Activated T-cell treated with anti-CD3 and anti-CD28 coated beads for 1 hour (primary cell): ENCODE measurements around the gene ATRIP.
A peak's percentile ranks its signal among the peaks of the same experiment; 100 is the strongest.

Experiments used
- DNase-seq: peaks from one replicate; pipeline ENCODE4 v3.0.0-alpha.2; 2020; ENCODE audit warnings: low read depth

Gene ATRIP

DNA sequence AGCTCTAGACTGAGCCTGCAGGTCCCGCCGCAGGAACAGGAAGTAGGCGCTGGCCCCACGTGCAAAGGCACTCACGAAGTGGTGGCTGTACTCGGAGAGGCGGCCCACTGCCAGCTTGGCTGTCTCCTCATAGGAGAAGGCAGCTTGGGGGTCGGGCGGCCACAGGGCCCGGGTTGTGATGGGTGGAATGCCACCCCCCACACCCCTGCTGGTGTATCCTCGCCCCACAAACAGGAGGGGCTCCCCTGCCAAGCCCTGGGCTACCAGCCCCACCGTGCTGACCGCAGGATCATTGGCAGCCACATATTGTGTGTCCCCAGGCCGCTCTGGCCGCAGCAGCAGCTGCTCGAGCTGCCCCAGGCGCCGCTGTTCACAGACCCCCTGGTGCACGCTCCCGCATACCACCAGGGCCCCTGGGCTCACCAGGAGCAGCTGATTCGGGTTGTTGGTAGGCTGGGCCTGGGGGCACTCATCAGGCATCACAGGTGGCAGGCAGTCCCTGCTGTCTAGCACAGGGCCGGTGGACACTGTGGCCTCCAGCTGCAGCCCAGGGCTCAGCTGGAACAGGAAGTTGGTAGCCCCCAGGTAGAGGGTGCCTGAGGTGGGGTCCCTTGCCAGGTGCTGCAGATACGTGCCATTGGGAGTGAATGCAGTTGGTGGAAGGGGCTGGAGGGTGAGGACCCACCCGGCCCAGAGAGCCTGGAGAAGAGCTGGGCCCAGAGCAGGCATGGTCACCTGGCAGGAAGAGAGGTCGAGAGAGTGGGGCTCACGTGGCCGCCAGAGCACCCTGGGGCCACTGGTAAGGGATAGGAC is 22.4 kb upstream of the ATRIP start:
- no peak for DNase-seq

DNA sequence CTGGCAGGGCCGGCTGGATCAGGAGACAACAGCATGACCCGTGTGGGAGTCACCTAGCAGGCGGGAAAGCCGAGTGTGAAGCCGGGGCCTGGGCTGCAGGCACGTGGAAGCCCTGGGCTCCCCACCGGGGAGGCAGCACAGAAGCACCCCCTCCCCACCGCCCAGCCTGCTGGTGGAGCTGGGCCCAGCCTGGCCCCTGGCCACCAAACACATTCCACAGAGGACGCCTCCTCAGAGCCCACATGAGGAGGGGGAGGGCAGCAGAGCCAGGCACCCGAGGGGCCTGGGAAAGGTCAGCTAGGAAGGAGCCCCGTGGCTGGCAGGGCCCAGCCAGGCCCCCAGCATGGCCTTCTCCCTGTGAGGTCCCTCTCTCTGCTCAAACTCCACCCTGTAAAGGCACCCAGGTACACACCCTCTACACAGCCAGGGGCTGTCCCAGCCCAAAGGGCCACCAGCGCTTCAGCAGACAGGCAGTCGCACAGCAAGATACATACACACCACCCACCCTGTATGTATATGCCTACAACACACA is 21.2 kb upstream of the ATRIP start:
- DNase-seq, result no peak

DNA sequence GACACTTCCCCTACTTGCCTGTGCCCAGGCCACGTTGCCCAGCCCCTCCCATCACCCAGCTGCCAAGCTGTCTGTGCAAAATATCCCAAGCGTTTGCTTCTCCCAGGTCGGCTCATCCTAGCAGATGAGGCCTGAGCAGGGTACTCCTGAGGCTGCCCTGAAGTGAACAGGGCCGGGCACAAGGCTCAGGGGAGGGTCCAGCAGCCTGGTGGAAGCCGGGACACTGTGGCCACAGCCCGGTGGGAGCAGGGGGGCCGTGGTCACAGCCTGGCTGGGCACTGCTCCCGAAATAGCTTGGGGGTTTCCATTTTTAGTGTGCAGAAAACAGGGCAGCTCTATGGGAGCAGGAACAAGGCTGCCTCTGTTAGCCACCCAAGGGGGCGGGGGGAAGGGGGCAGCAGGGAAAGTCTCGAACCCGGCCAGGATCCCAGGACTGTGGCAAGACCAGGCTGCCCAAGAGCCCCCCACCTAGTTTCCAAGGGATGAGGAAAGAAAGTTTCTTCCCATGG is 20.1 kb upstream of the ATRIP start:
- DNase-seq, result no peak

DNA sequence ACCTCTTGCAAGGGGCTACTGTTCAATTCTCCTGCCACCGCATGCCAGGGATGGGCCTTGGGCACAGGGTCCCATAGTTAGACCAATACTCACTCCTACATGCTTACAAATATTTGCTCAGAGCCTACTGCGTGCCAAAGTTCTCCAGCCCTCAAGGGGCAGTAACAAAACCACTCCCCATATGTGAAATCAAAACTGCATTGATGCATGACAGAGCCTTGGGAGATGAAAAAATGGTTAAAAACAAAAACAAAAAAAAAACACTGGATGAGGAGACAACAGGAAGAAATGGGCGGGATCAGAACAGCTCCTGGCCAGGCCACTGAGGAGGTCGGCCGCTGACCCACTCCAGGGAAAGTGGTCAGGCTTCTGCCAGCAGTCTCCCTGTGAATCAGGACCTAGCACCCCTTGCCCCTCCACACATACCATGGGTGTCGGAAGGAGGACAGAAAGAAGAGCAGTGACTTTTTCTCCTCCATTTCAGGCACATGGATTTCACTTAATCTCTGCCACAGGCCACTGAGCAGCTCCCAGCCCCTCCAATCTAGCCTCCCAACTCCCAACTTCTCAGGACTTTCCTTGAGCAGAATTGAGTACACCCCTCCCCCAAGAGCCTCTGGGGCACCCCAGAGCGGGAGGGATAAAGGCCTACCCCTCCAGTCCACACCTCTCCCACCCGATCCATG is 19.4 kb upstream of the ATRIP start:
- no peak for DNase-seq

DNA sequence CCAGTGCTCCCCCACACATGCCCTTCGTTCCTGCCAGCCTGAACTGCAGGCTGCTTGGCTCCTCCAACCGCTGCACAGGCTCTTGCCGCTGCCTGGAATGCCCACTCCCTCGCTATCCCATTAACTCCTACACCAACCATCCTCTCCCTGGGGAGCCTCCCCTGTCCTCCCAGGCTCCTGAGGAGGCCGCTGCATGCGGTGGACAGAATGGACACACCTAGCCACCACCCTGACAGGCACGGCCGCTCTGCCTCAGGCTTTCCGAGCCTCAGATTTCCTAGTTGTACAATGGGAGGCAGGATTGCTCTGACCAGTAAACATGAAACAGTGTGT is 18.9 kb upstream of the ATRIP start:
- no peak for DNase-seq

DNA sequence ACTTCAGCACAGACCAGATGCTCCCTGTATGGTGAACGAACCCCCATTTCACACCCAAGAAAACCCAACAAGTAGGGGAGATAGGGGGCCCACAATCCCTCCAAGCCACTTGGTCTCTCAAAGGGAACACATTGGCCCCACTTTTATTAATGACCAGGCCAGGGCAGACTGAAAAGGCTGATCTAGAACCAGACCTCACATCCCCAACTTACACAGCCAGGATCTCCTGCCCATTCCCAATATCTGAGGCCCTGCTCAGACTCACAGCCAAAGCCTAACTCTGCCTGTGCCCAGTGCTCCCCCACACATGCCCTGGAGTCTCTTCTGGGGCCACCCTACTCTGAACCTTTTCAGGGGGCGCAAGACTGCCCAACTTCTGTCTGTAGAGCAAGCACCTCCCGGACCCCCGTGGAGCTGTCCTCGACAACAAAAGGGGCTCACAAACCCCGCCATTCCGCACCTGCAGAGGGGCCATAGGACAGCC is 18.4 kb upstream of the ATRIP start:
- no peak for DNase-seq

DNA sequence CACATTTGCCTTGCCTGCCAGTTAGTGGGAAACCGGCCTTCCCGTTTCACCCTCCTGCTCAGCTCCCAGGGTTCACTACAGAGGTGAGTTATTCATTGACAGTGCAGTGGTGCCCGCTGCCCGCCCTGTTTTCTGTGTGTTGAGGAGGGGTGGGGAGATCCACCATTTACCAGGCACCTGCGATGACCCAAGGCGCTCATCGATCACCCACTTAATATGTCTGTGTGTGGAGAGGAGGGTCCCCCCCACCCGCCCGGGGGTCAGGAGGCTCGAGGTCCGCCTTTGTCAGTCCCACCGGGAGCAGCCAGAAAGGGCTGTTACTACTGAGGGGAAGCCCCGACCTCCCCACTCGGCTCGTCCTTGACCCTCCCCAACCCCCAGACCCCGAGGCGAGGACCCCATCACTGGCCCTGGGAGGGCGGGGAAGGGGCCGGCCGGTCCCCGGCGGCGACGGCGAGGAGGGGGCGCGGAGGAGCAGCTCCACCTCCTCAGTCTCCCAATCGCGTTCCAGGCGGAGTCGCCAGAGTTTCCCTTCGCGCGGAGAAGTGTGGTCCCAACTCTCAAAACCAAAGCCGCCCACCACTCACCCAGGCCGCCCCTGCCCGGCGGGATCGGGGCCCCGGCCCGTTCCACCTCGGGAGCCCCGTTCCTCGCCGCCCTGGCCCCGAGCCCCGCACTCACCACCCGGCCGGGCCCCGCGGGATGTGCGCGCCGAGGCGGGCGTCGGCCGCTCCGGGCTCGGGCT is 17.8 kb upstream of the ATRIP start:
- DNase-seq, result no peak

DNA sequence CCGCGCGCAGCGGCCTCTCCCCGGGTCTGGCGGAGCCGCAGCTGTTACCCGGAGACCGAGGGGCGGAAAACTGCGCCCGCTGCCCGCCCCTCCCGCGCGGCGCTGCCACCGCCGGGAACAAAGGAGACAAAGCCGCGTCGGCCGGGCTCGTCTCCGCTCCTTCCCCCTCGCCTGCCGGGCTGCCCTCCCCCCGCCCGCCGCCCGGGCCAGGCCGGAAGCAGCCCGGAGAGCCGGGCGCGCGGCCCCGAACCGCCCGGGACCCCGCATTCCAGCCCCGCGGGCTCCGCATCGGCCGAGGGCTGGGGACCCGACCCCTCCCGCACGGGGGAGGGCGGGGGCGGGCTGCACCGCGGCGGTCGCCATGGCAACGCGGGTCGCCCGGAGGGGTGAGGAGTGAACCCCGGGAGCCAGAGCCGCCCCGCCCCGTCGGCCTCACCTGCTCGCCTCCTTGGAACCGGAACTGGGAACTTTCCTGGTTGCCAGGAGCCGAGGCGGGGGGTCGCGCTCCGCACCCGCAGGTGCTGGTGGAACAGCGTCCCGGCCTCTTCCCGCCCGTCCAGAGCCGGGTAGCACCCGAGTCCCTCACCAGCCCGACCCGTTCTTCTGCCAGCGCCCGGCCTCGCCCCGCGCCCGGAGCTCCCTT is 17.1 kb upstream of the ATRIP start:
- DNase-seq, result peak; percentile 55

DNA sequence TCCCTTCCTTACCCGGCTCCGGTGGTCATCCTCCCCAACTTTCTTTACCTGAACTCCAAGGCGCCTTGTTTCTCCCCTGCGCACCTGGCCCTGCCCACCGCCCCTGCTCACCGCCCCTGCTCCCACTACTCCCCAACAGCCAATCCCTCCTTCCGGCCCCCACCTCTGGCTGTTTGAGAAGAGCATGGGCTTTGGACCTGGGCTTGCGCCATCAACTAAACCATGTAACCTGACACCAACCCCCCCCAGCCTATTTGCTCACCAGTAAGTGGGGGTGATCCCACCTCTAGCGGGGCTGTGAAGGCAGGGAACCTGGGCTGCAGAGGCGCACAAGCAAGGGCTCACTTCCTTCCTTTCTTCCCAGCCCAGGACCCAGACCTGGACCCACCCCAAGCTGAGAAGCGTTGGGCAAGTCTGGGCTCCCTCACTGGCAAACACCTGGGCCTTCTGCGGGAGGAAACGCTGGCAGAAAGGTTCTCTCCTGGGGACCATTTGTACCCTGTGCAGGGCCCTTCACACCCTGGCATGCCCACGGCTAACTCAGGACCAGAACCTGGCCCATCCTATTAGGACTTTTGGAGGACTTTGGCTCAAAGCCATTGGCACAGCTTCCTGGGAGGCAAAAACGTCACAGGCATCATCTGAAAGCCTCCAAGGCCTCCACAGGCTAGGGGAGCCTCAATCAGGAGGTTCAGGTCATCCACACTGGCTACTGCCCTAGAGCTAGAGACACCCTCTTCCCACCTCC is 16.4 kb upstream of the ATRIP start, which contains the start of gene PLXNB1:
Gene PLXNB1 (minus strand): TSS at position 127 of the 748 bp plus-strand sequence. CDS start 5,475 bp downstream, outside the sequence.
- DNase-seq, result no peak

DNA sequence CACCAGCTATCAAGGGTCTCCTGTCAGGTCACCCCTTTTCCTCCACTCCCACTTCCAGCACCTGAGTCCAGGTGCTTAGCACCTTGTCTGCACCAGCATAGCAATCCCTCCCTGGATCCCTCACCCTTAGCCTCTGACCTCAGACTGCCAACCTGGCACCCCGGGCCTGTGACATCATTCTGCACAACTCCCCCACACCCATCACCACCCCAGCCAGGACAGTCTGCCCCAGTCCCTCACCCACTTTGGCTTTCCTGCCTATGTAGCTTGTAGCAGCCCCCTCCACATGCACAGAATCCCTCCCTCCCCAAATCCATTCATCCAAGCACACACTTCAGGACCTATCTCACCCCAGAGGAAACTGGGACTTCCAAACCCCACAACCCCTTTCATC is 15.8 kb upstream of the ATRIP start:
- no peak for DNase-seq

DNA sequence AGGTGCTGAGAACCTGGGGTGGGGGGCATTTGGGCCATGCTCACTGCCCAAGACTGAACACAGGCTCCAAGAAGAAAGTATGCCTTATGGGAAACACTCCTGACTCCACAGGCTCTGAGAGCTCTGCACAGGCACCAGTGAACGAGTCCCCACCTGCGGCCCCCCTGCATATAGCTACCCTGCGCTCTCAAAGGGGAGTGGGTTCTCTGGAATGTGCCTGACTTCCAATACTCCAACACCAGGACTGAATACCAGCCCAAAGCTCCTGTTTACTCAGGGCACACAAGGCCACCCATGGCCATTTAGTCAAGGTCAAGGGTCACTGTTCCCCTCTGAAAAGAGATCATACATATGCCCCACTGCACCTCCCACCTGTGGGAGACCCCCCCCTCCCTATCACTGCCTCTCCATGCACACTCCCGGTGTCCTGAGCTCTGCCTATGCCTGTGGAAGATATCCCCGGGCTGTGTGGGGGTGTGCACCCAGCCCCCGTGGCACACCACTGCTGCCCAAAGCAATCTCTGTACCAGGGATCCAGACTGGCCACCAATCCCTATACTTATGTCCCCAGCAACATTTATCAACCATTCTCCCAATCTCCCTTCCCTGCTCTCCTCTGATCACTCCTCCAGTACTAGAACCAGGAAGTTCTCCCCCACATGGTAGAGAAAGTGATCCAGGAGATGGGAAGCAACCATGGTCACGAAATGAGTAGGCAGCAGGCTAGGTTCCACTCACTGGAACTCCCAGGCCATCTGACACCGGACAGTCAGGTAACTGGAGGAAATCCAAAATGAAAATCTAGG is 15.1 kb upstream of the ATRIP start:
- no peak for DNase-seq

DNA sequence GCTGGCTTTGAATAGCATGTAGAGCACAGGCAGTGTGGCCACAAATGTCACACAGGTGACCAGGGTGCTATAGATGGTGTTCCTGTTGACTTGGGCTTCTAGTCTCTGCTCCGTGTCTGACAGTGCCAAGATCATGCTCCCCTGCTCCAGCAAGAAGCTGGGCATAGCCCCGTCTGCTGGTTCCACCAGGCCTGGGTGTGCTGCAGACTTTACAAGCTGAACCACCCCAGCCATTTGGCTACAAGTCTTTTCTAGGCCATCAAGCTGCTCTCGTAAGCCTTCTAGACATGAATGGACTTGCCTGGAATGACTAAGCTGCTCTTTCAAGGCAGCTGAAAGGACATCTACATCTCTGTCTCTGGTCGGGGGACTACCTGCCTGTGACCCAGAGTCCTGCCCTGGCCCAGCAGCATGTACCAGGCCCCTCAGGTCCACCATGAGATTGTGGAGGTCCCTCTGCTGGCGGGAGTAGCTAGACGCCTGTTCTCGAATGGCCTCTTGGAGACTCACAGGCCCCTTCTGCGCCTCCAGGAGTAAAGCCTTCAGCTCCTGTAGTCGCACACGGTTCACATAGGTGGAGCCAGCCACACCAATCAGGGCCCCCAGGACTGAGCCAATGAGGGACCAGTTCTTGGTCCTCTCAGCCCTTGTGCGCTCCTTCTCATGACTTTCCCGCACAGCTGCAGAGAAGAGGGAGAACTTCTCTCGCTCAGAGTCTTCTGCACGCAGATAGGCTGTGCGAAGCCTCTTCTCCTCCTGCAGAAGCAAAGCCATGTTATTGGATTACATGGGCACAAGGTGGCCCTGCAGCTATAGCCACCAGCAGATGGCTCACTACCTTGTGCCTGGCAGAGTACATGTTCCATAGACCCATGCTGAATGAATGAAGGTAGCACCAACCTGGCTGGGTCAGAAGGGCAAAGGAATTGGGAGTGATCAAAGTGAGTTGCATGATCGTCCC is 13.8 kb upstream of the ATRIP start:
- no peak for DNase-seq

DNA sequence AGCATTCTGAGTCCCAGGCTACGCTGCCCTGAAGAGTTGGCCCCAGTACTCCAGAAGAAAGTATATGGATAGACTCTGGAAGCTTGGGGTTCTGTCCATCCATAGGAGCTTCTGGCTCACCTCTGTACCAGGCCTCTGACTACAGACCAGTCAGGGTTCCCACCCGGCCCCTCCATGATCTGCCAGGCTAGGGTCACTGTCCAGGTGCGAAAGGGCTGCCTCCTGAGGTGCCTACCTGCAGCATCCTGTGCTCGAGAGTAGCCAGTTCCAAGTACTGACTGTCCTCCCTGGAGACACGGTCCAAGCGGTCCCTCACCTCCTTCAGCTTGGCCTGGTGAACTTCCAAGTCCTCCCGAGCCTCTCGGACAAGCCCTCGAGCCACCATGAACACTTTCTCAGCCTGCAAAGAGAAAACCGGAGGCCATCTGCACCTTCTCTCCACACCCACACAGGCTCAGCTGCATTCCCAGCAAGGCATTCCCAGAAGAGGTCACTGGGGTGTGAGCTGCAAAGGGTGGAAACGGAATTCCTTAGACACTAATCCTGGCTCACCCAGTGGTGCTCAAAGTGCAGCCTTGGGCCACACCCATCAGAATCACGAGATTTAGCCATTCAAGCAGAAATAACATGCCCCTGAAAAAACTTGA is 12.9 kb upstream of the ATRIP start:
- DNase-seq, result no peak

DNA sequence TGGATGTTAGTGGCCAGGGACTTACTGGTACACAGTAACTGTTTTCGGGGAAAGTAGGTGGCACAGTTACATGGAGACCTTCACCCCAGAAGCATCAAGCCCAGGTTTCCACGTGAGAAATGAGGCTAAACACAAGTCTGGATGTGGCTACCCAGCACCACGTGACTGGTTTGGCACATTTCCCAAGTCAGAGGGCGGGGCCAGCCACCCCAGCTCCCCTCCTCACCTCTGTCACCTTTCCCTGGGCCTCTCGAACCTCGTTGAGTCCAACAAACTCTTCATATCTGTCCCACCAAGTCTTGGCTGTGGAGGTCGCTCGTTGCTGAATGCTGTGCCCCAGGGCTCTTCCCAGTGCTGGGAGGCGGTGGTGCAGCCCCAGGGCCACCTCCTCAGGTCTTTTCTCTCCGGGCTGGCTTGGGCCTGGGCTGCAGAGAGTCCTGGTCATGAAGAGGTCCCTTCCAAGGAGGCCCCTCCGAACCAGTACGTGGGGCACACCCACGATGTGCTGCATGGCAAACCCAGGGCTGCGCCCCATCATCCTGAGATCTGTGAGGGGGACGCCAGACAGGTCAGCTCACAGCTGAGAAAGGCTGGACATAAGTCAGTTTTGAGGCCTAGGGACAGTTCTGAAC is 11.8 kb upstream of the ATRIP start:
- no peak for DNase-seq

DNA sequence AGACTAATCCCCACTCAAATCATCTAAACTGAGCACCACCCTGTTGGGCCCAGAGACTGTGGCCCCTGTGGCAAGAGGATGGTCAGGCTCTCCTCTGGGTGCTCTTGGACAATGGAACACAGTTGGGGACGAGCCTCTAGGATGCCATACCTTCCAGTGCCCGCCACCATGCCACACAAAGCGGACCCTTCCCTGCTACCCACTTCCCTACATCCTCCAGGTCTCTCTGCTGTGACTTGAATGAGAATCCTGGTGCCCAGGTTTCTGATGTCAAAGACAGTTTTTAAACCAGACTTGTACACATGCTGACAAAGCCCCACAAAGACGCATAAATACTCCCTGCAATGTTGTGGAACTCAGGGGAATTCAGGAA is 11.3 kb upstream of the ATRIP start:
- DNase-seq, result no peak

DNA sequence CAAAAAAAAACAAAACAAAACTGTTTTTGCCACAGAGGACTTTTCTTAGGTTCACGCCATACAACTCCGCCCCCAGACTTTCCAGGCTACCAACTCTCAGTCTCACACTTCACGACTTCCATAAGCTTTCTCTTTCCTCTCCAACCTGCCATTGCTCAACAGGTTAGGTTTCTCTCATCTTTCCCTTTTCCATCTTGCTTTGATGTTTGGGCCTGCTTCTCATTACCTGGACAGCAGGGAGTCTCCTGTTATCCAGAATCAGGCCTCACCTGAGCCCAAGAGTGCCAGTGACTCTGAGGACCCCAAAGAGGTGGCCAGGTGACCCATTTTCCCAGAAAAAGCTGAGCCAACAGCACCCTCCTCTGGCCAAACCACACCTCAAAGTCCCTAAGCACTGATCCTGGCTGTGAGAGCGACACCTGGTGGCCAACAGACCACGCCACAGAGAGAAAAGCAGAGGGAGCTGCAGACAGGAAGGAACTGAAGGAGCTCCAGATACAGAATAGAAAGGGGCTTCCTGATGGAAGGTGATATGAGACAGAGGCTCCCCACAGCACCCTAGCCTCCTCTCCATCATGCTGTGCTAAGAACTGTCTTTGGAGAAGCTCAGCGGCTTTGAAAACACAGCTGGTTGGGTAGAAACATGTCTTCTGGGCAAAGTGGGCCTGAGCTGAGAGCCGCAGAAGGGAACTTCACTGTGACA is 10.6 kb upstream of the ATRIP start:
- DNase-seq, result peak; percentile 85

DNA sequence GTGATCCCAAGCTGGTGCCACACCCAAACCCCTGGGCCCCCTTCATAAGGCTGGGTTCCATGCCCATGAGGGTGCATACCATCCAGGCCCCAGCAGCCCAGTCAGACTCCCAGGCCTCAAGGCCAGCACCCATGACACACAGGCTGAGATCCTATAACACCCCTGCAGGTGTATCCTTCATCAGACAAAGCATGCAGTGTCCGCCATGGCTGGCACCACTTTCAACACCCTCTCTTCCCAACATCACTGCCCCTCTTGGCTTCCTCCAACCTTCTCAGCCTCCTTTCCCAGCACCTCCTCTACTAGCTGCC is 10.1 kb upstream of the ATRIP start:
- DNase-seq, result no peak

DNA sequence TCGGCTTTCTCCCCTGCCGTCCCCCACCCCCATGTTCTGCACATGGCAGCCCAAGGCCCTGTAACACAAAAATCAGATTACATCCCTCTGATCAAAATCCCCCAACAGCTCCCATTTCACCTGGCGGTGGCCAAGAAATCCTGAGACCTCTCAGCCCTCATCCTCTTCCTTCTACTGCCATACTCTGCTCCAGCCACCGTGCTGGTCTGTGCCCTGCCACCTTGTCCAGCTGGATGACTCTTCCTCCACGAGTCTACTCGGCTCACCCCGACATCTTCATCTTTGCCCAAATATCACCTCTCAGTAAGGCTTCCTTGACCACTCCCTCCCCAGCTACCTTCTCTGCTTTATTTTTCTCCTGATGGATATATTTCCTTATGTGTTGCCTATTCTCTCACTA is 9.7 kb upstream of the ATRIP start:
- DNase-seq, result no peak
